GM19193 (cell line): ENCODE data around the gene CPA2.

Experiments used
- POLR2A ChIP-seq: IDR thresholded peaks from 4 replicates; pipeline ENCODE4 v1.6.1; 2011; ENCODE audit not compliant: insufficient read depth, insufficient read length; ENCODE audit errors: extremely low read depth

Gene CPA2

GRCh38 chr7:130266258-130266960, at the start of gene CPA2:
Gene CPA2, plus strand, starts transcription at chr7:130266863. Its CDS starts 19 bp downstream, at chr7:130266882.
- no peak for TF ChIP-seq POLR2A

- no peak for TF ChIP-seq POLR2A
These were observed 47.6 kb upstream of the CPA2 start for GRCh38 chr7:130218806-130219620.

- TF ChIP-seq POLR2A = no peak
These were observed 46.8 kb upstream of the CPA2 start for GRCh38 chr7:130219871-130220270.

- no peak for TF ChIP-seq POLR2A
These were observed 44.9 kb upstream of the CPA2 start for GRCh38 chr7:130221746-130222145.

GRCh38 chr7:130223646-130224045, 43.0 kb upstream of the CPA2 start:
- no peak for TF ChIP-seq POLR2A

GRCh38 chr7:130224210-130224609, 42.5 kb upstream of the CPA2 start:
- TF ChIP-seq POLR2A = no peak

- TF ChIP-seq POLR2A = no peak
These were observed 40.3 kb upstream of the CPA2 start for GRCh38 chr7:130226333-130226732.

GRCh38 chr7:130227883-130228575, 38.6 kb upstream of the CPA2 start:
- TF ChIP-seq POLR2A = no peak

GRCh38 chr7:130228840-130229502, 37.7 kb upstream of the CPA2 start:
- TF ChIP-seq POLR2A = no peak

GRCh38 chr7:130231792-130232191, 34.9 kb upstream of the CPA2 start:
- no peak for TF ChIP-seq POLR2A

- no peak for TF ChIP-seq POLR2A
These were observed 34.5 kb upstream of the CPA2 start for GRCh38 chr7:130232209-130232608.

GRCh38 chr7:130234078-130234477, 32.6 kb upstream of the CPA2 start:
- TF ChIP-seq POLR2A = no peak

- no peak for TF ChIP-seq POLR2A
These were observed 26.4 kb upstream of the CPA2 start for GRCh38 chr7:130240240-130240639.

GRCh38 chr7:130242198-130243014, 24.3 kb upstream of the CPA2 start:
- TF ChIP-seq POLR2A = no peak
